Ascending aorta (tissue), 2 donors: ENCODE results near the gene MRPL54. TPM values are rescaled to one million over a fixed set of nuclear protein-coding genes. Genes with fewer than 3 reads are reported as not detected.

Experiments used
- DNase-seq, 2 donors: peaks; one replicate each; pipeline ENCODE4 v3.0.0-alpha.2; 2019; ENCODE audit warnings: low spot score in 2 of 2
- H3K27ac ChIP-seq, 2 donors: fragments of 200-600 bp; sonication (generic); one replicate each; pipeline ENCODE4 v1.5.1; 2016 to 2017; ENCODE audit warnings: mild to moderate bottlenecking in 1 of 2
- H3K27me3 ChIP-seq: fragments of 200-600 bp; sonication (generic); one replicate; pipeline ENCODE4 v1.5.1; 2017
- H3K36me3 ChIP-seq, 2 donors: fragments of 200-600 bp; sonication (generic); one replicate each; pipeline ENCODE4 v1.5.1; 2016
- H3K4me1 ChIP-seq, 2 donors: fragments of 200-600 bp; sonication (generic); one replicate each; pipeline ENCODE4 v1.5.1; 2016 to 2017; ENCODE audit warnings: mild to moderate bottlenecking in 1 of 2
- H3K4me3 ChIP-seq, 2 donors: fragments of 200-600 bp; sonication (generic); one replicate each; pipeline ENCODE4 v1.5.1; 2016 to 2017; ENCODE audit warnings: mild to moderate bottlenecking in 1 of 2
- H3K9me3 ChIP-seq, 2 donors: fragments of 200-600 bp; sonication (generic); one replicate each; pipeline ENCODE4 v1.5.1; 2016
- intact Hi-C: fragments of 100-400 bp; cut with DNase I; formaldehyde crosslinking; loops from one replicate; pipeline ENCODE4 v1.15.1; 2023
- total RNA-seq: library from RNA; depleted of rRNA; stranded (reverse); fragments of >200 nt; gene quantifications from one replicate; pipeline ENCODE4 v1.1.0, GENCODE V29; 2016
- TF ChIP-seq, protein P1 (sequence below), 3 experiments: fragments of 200-600 bp in 2 of 3; fragments of 450-650 bp in 1 of 3; sonication (generic) in 2 of 3; IDR thresholded peaks; one replicate each; pipeline ENCODE4 v1.5.1; 2016 to 2019; ENCODE audit warnings: antibody characterized with exemption in 3 of 3, mild to moderate bottlenecking in 1 of 3, moderate library complexity in 1 of 3

MRPL54 gene
- total RNA-seq, 1 donor from 2014 or later: 34.9 TPM

DNA sequence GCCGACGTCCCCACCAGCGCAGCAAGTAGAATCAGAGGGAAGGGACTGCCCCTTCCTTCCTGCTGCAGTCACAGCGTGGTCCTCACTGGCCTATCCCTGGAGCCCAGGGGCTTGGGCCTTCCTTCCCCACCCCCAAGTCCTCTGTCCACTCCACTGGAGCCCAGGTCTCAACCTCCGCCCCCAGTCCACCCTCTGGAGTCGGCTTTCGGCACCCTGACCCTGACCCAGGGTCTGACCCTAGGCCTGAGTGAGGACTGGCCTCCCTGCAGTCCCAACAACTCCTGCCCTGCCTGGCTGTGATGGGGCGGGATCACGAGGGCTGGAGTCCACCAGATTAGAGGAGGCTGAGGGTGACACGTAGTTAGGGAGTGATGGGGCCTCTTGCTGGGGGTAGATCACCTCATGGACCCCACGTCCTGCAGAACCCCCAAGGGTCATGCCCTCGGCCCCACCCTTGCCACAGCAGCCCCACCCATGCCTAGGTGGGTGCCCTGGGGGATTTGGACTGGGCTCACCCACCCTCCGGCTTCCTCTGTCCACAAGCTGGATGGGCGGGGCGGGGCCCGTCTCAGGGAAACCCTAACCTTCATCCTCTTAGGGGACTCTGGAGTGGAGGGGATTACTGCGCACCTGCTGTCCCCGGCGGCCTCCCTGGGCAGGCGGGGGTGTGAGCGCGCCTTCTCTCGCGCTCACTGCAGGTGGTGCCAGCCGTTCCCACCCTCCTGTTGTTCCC is 5.7 kb downstream of the MRPL54 start:
- H3K27me3 ChIP-seq: no peaks in the 10 kb centered on the region
- TF ChIP-seq, protein P1, sequence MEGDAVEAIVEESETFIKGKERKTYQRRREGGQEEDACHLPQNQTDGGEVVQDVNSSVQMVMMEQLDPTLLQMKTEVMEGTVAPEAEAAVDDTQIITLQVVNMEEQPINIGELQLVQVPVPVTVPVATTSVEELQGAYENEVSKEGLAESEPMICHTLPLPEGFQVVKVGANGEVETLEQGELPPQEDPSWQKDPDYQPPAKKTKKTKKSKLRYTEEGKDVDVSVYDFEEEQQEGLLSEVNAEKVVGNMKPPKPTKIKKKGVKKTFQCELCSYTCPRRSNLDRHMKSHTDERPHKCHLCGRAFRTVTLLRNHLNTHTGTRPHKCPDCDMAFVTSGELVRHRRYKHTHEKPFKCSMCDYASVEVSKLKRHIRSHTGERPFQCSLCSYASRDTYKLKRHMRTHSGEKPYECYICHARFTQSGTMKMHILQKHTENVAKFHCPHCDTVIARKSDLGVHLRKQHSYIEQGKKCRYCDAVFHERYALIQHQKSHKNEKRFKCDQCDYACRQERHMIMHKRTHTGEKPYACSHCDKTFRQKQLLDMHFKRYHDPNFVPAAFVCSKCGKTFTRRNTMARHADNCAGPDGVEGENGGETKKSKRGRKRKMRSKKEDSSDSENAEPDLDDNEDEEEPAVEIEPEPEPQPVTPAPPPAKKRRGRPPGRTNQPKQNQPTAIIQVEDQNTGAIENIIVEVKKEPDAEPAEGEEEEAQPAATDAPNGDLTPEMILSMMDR (IDR thresholded peaks at IDR 0.05): no peak
- intact Hi-C loops: no loop called here
- no peak overlapping the region for H3K27ac ChIP-seq
- H3K4me3 ChIP-seq: no peak overlapping the region
- H3K4me1 ChIP-seq: peaks cover 0 to 3% of the 10 kb centered on the region in 2 donors
- H3K9me3 ChIP-seq: no peaks in the 10 kb centered on the region
- DNase-seq: no peak
- H3K36me3 ChIP-seq: peaks cover 26 to 36% of the 10 kb centered on the region in 2 donors

DNA sequence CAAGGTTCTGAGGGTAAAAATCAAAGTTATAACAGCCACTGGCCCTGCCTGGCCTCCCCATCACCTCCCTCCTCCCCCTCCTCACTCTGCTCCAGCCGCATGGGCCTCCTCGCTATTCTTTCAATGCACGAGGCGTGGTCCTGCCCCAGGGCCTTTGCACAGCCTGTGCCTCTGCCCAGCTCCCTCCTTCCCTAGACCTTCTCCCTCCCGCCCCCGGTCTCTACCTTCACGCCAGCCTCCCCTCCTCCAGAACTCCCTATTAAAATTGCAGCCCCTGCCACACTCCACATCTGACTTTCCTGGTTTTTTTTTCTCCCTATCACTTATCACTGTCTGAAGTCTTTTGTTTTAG is 6.2 kb downstream of the MRPL54 start:
- no peak overlapping the region for H3K4me3 ChIP-seq
- TF ChIP-seq, protein P1 (IDR thresholded peaks at IDR 0.05): no peak
- intact Hi-C loops: no loop called here
- H3K36me3 ChIP-seq: peaks cover 26 to 36% of the 10 kb centered on the region in 2 donors
- no peak overlapping the region for H3K27ac ChIP-seq
- no peaks in the 10 kb centered on the region for H3K4me1 ChIP-seq
- no peaks in the 10 kb centered on the region for H3K27me3 ChIP-seq
- DNase-seq: no peak
- no peaks in the 10 kb centered on the region for H3K9me3 ChIP-seq

- Histone ChIP-seq H3K4me1 (no peaks in the 10 kb centered on the region), H3K27ac (no peak overlapping the region)
- no peak for DNase-seq
Observed at GRCh38 chr19:3769494-3769893, 7.0 kb downstream of the MRPL54 start.

GRCh38 chr19:3770136-3770999 is 7.9 kb downstream of the MRPL54 start:
- no peak for DNase-seq
- no peaks in the 10 kb centered on the region for H3K27me3 ChIP-seq
- H3K27ac ChIP-seq: no peak overlapping the region
- peaks cover 22 to 34% of the 10 kb centered on the region in 2 donors for H3K36me3 ChIP-seq
- H3K4me3 ChIP-seq: no peak overlapping the region
- intact Hi-C loops: no loop called here
- no peaks in the 10 kb centered on the region for H3K4me1 ChIP-seq
- TF ChIP-seq, protein P1 (IDR thresholded peaks at IDR 0.05): no peak
- H3K9me3 ChIP-seq: no peaks in the 10 kb centered on the region

More at GRCh38 chr19:3769494-3769893, 7.0 kb downstream of the MRPL54 start:
- intact Hi-C loops: no loop called here
- no peaks in the 10 kb centered on the region for H3K9me3 ChIP-seq
- no peaks in the 10 kb centered on the region for H3K27me3 ChIP-seq
- TF ChIP-seq, protein P1 (IDR thresholded peaks at IDR 0.05): no peak
- no peak overlapping the region for H3K4me3 ChIP-seq
- peaks cover 26 to 36% of the 10 kb centered on the region in 2 donors for H3K36me3 ChIP-seq

GRCh38 chr19:3771000-3771905 is 8.8 kb downstream of the MRPL54 start:
- Histone ChIP-seq H3K36me3 (peaks cover 18 to 25% of the 10 kb centered on the region in 2 donors), H3K27ac (no peak overlapping the region), H3K4me3 (no peak overlapping the region), H3K4me1 (no peaks in the 10 kb centered on the region), H3K9me3 (no peaks in the 10 kb centered on the region), H3K27me3 (no peaks in the 10 kb centered on the region)
- TF ChIP-seq, protein P1 (IDR thresholded peaks at IDR 0.05): no peak
- no peak for DNase-seq
- intact Hi-C loops: no loop called here
